Measurements from ENCODE around the gene PALD1. TPM values are rescaled to one million over a fixed set of nuclear protein-coding genes. Genes with fewer than 3 reads are reported as not detected.
A peak's percentile ranks its signal among the peaks of the same experiment; 100 is the strongest.

PALD1 gene
- total and polyA plus RNA-seq, 2 experiments from 2014 or later: 11.9 to 58.2 TPM

- no peak for ATAC-seq
- no peaks in the 10 kb centered on the region for H3K36me3 ChIP-seq (ENCODE audit: insufficient read depth)
- H3K4me1 Mint-ChIP-seq: peaks cover 49% of the 10 kb centered on the region
- peaks cover 59% of the 10 kb centered on the region for H3K4me1 ChIP-seq (ENCODE audit: insufficient read depth)
- no peaks in the 10 kb centered on the region for H3K79me2 ChIP-seq (replicated peaks; ENCODE audit: insufficient read depth)
- H3K27ac ChIP-seq (ENCODE audit: low read depth): no peak overlapping the region
- peaks cover 28% of the 10 kb centered on the region for H3F3A ChIP-seq (replicated peaks; ENCODE audit: low read depth)
- peak overlapping the region; percentile 62 for H3K4me3 Mint-ChIP-seq
- H3K9me3 Mint-ChIP-seq: no peaks in the 10 kb centered on the region; the same call in 2 of the 3 replicates
- H3K9me2 ChIP-seq (ENCODE audit: insufficient read depth): no peaks in the 10 kb centered on the region
- peak overlapping the region; percentile 93 for H2AFZ ChIP-seq
- H3K4me2 ChIP-seq: peak overlapping the region; percentile 100
- peaks cover 50% of the 10 kb centered on the region for H3K27me3 ChIP-seq (ENCODE audit: insufficient read depth)
- peaks cover 66% of the 10 kb centered on the region for H3K27me3 Mint-ChIP-seq (ENCODE audit: insufficient read depth, low read depth, poor library complexity)
- H3K27ac Mint-ChIP-seq: no peak overlapping the region
- no peak for TF ChIP-seq POLR2AphosphoS5 (IDR thresholded peaks at IDR 0.05; ENCODE audit: low read depth)
- peak; percentile 44 for TF ChIP-seq EZH2 (IDR thresholded peaks at IDR 0.05; ENCODE audit: low read depth, unreplicated experiment)
- no peak for TF ChIP-seq ETS1 (IDR thresholded peaks at IDR 0.05)
- no peaks in the 10 kb centered on the region for H4K20me1 ChIP-seq (replicated peaks; ENCODE audit: insufficient read depth)
- peak overlapping the region; percentile 80 for H3K4me3 ChIP-seq
- no peaks in the 10 kb centered on the region for H3K36me3 Mint-ChIP-seq (ENCODE audit: low read depth)
- DNase-seq (ENCODE audit: low spot score): no peak
Measured at GRCh38 chr10:70457759-70458305, 20.7 kb upstream of the PALD1 start.

GRCh38 chr10:70458329-70459060 lies 20.1 kb upstream of the PALD1 start:
- Mint-ChIP-seq H3K4me1 (peaks cover 47% of the 10 kb centered on the region), H3K4me3 (peak overlapping the region; percentile 75)

GRCh38 chr10:70459061-70459773 lies 19.4 kb upstream of the PALD1 start:
- ATAC-seq: peak; percentile 3
- H3K9me3 Mint-ChIP-seq: no peaks in the 10 kb centered on the region; the same call in 2 of the 3 replicates
- Histone ChIP-seq H3K4me3 (peak overlapping the region; percentile 80), H3K9me2 (ENCODE audit: insufficient read depth) (no peaks in the 10 kb centered on the region), H3F3A (replicated peaks; ENCODE audit: low read depth) (peaks cover 28% of the 10 kb centered on the region), H3K27me3 (ENCODE audit: insufficient read depth) (peaks cover 50% of the 10 kb centered on the region), H2AFZ (0 out of 2 replicates have a peak overlapping the region, but pooled peaks have one; percentile 63), H3K4me2 (peak overlapping the region; percentile 100), H3K79me2 (replicated peaks; ENCODE audit: insufficient read depth) (no peaks in the 10 kb centered on the region), H4K20me1 (replicated peaks; ENCODE audit: insufficient read depth) (no peaks in the 10 kb centered on the region), H3K27ac (ENCODE audit: low read depth) (no peak overlapping the region), H3K36me3 (ENCODE audit: insufficient read depth) (no peaks in the 10 kb centered on the region), H3K4me1 (ENCODE audit: insufficient read depth) (peaks cover 50% of the 10 kb centered on the region)
- no peak overlapping the region for H3K27ac Mint-ChIP-seq
- peaks cover 45% of the 10 kb centered on the region for H3K4me1 Mint-ChIP-seq
- peak; percentile 79 for DNase-seq (ENCODE audit: low spot score)
- H3K27me3 Mint-ChIP-seq (ENCODE audit: insufficient read depth, low read depth, poor library complexity): peaks cover 63% of the 10 kb centered on the region
- no peaks in the 10 kb centered on the region for H3K36me3 Mint-ChIP-seq (ENCODE audit: low read depth)
- peak overlapping the region; percentile 75 for H3K4me3 Mint-ChIP-seq
- no peak for TF ChIP-seq STAT1 (IDR thresholded peaks at IDR 0.05; ENCODE audit: unreplicated experiment)
- no peak for TF ChIP-seq EZH2 (IDR thresholded peaks at IDR 0.05; ENCODE audit: low read depth, unreplicated experiment)
- no peak for TF ChIP-seq ZNF462 (CRISPR knock-in tag; IDR thresholded peaks at IDR 0.05)

More at GRCh38 chr10:70458329-70459060, 20.1 kb upstream of the PALD1 start:
- H3K9me2 ChIP-seq (ENCODE audit: insufficient read depth): no peaks in the 10 kb centered on the region
- ATAC-seq: peak; percentile 18
- H3K27me3 Mint-ChIP-seq (ENCODE audit: insufficient read depth, low read depth, poor library complexity): peaks cover 66% of the 10 kb centered on the region
- peaks cover 28% of the 10 kb centered on the region for H3F3A ChIP-seq (replicated peaks; ENCODE audit: low read depth)
- H2AFZ ChIP-seq: peak overlapping the region; percentile 93
- H3K36me3 ChIP-seq (ENCODE audit: insufficient read depth): no peaks in the 10 kb centered on the region
- H3K9me3 Mint-ChIP-seq: no peaks in the 10 kb centered on the region; the same call in 2 of the 3 replicates
- H3K4me2 ChIP-seq: peak overlapping the region; percentile 100
- peak; percentile 63 for DNase-seq (ENCODE audit: low spot score)
- peaks cover 56% of the 10 kb centered on the region for H3K4me1 ChIP-seq (ENCODE audit: insufficient read depth)
- H4K20me1 ChIP-seq (replicated peaks; ENCODE audit: insufficient read depth): no peaks in the 10 kb centered on the region
- no peaks in the 10 kb centered on the region for H3K79me2 ChIP-seq (replicated peaks; ENCODE audit: insufficient read depth)
- H3K36me3 Mint-ChIP-seq (ENCODE audit: low read depth): no peaks in the 10 kb centered on the region
- peaks cover 50% of the 10 kb centered on the region for H3K27me3 ChIP-seq (ENCODE audit: insufficient read depth)
- H3K27ac Mint-ChIP-seq: no peak overlapping the region
- H3K27ac ChIP-seq (ENCODE audit: low read depth): no peak overlapping the region
- 0 out of 2 replicates have a peak, but pooled peaks have one; percentile 44 for TF ChIP-seq POLR2AphosphoS5 (IDR thresholded peaks at IDR 0.05; ENCODE audit: low read depth)
- TF ChIP-seq EZH2 (IDR thresholded peaks at IDR 0.05; ENCODE audit: low read depth, unreplicated experiment): peak; percentile 6
- TF ChIP-seq CREB1 (CRISPR knock-in tag; IDR thresholded peaks at IDR 0.05; ENCODE audit: low read depth): no peak
- peak overlapping the region; percentile 80 for H3K4me3 ChIP-seq
